LNCaP clone FGC (cell line): Measurements from ENCODE around the gene MYBPC1.

Source experiments
- DNase-seq: peaks from one replicate; pipeline ENCODE4 v3.0.0-alpha.2; 2011; ENCODE audit warnings: low read depth
- H3K4me3 ChIP-seq: 2 replicates; pipeline ENCODE4 v1.5.1; 2011; ENCODE audit warnings: mild to moderate bottlenecking, low read depth, low read length, control low read depth
- TF ChIP-seq, protein P1 (sequence below): IDR thresholded peaks from 2 replicates; pipeline ENCODE4 v1.5.1; 2012; ENCODE audit warnings: mild to moderate bottlenecking; ENCODE audit not compliant: control insufficient read depth, insufficient read depth; ENCODE audit errors: extremely low read depth

Gene MYBPC1

DNA sequence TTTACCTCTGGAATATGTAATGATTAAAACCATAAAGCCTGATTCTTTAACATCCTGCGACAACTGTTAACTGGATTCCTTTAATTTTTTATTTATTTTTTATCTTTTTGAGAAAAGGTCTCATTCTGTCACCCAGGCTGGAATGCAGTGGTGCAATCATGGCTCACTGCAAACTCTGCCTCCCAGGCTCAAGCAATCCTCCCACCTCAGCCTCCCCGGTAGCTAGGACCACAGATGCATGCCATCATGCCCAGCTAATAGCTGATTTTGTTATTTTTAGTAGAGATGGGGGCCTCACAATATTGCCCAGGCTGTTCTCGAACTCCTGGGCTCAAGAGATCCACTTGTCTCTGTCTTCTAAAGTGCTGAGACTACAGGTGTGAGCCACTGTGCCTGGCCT lies 3.7 kb downstream of the MYBPC1 start:
- no peak for DNase-seq
- TF ChIP-seq, protein P1, sequence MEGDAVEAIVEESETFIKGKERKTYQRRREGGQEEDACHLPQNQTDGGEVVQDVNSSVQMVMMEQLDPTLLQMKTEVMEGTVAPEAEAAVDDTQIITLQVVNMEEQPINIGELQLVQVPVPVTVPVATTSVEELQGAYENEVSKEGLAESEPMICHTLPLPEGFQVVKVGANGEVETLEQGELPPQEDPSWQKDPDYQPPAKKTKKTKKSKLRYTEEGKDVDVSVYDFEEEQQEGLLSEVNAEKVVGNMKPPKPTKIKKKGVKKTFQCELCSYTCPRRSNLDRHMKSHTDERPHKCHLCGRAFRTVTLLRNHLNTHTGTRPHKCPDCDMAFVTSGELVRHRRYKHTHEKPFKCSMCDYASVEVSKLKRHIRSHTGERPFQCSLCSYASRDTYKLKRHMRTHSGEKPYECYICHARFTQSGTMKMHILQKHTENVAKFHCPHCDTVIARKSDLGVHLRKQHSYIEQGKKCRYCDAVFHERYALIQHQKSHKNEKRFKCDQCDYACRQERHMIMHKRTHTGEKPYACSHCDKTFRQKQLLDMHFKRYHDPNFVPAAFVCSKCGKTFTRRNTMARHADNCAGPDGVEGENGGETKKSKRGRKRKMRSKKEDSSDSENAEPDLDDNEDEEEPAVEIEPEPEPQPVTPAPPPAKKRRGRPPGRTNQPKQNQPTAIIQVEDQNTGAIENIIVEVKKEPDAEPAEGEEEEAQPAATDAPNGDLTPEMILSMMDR = no peak
- H3K4me3 ChIP-seq = no peak overlapping the region

DNA sequence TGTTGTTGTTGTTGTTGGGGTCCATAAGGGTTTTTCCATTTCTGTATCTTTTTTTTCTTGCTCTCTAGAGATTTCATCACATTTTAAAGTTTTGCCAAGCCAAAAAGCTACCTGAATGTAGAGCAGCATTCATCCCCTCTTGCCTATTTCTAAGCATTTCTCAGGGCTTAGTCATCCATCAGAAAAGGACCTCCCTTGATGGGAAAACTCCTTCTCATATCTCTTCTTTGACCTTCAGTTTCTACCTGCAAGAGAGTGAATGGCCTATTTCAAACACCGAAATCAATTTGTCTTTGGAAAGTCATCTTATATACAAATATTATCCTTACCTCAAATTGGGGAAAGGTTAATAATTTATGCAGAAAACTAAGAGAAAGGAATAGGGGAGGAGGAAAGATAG lies 4.5 kb downstream of the MYBPC1 start:
- TF ChIP-seq, protein P1 = no peak
- DNase-seq = no peak
- H3K4me3 ChIP-seq = no peak overlapping the region

DNA sequence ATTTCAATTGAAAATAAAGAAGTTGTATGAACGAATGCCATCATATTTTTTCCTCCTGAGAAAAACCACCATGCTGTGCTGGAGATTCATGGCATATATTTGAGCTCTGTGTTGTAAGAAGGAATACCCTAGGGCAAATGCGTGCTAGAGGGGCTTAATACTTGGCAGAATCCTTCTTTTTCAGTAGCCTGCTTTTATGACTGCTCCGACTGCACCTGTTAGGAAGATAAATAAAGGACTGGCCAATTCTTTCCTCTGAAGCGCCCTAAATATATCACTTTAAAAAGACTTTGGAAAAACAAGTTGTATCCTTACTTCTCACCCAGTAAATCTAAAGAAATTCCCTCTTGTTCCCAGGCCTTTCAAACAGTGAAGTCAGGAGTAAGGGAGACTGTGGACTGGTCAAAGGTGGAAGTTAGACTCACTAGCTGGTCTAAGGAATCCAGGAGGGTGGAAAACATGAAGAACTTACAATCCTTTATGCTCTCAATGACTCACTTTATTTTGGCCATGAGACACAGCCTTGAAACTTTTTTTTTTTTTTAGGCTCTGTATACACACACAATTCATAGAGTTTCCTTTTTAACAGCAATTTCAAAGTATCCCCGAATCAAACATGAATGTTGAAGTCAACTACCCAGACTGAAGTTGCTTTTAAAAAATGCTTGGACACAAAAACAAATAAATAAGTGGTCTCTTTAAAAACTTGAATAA lies 5.2 kb downstream of the MYBPC1 start:
- no peak for DNase-seq
- no peak overlapping the region for H3K4me3 ChIP-seq
- TF ChIP-seq, protein P1 = no peak

DNA sequence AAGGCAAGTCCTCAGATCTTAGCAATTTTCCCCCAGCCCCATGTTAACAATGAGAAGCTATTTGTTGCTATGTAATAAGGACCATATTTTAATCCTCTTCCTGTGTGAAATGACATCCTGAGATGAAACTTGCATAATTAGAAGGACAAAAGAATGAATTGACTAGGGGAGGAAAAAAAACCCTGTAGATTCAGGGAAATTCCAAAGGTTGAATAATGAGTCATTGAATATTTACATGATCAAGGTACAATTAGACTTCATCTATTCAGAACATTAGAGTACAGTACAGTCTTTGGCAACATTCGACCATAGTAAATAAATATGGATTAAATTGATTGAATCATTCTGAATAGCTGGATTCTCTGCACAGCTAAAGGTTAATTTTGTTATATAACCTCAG lies 9.4 kb downstream of the MYBPC1 start:
- TF ChIP-seq, protein P1 = no peak
- H3K4me3 ChIP-seq = no peak overlapping the region
- no peak for DNase-seq

DNA sequence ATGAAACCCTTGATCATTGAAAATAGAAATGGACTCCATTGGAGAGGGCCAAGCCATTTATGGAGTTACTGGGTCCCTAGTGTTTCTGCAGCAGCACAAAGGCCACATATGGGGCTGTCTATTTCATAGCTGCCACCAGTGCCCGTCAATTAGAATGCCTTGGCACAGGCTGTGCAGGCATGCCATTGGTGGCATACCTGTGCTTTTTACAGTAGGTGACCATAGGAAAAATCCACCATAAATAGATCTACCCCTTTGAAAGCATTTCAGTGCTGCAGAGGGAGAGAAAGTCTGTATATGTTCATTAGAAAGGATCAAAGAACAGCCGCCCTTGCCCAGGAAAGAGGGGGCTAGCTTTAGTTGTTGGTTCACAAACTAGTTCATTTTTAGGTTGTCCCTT lies 13.1 kb downstream of the MYBPC1 start:
- TF ChIP-seq, protein P1 = no peak
- no peak overlapping the region for H3K4me3 ChIP-seq
- no peak for DNase-seq

DNA sequence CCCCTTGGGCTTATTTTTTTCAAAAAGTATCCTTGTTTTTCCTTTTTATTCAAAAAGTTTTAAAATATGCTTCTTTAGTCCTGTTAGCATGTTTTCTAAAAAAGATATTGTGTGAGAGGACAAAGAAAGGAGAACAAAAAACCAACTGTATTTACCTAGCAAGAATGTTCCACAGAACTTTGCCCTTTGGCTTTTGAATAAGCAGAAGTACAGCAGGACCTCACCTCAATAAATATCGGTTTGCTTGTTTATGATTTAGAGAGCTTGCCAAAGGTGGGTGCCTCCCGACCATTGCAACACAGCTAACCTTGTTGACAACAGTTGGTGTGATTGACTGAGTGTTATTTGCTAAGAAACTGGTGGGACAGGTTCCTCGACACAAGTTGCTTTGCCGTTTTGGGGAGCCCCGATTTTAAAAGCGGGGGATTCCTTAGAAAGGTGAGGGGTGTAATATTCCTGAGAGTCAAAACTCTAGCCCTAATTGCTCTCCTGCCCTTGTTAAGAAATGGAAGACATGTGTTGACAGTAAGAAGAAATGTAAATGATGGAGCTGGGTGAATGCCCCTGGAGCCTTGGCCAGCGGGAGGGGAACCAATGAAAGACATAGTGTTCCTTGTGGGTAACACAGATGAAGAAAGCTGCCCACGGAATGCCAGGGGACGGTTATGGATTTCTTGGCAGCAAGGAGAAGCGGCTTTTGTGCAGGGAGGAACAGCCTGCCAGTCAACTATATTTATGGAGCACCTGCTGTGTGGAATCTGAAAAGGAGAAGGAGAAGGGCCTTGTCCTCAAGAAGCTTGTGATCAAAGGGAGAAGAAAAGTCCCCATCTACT lies 13.7 kb downstream of the MYBPC1 start:
- no peak overlapping the region for H3K4me3 ChIP-seq
- TF ChIP-seq, protein P1 = no peak
- peak; percentile 88 for DNase-seq
